T-helper 17 cell (primary cell): ENCODE results near the gene KRTAP1-1. TPM values are rescaled to one million over a fixed set of nuclear protein-coding genes. Genes with fewer than 3 reads are reported as not detected.
"Not testable (repeated sequence)": the region's sequence is repeated elsewhere in the genome, so short reads cannot be mapped to it uniquely, and the experiment has no call there.

Source experiments
- ATAC-seq: fragments of 150-1000 bp; cut with Tn5 transposase; 2 replicates; pipeline ENCODE4 v1.10.0; 2021; ENCODE audit warnings: mild to moderate bottlenecking, moderate library complexity
- DNase-seq, 3 donors: peaks; one replicate each; pipeline versions ENCODE4 v3.0.0 to v3.0.0-alpha.2; 2020 to 2021
- H3K9me3 ChIP-seq: one replicate; pipeline ENCODE4 v1.7.0; 2013; ENCODE audit warnings: low read length, mild to moderate bottlenecking; ENCODE audit not compliant: control insufficient read depth, poor library complexity, severe bottlenecking
- H3K27ac Mint-ChIP-seq: one replicate; pipeline ENCODE4 v1.8.0; 2022; ENCODE audit warnings: mild to moderate bottlenecking, moderate library complexity, mixed read lengths
- H3K27me3 Mint-ChIP-seq: one replicate; pipeline ENCODE4 v1.8.0; 2022; ENCODE audit warnings: mixed read lengths
- H3K36me3 Mint-ChIP-seq: one replicate; pipeline ENCODE4 v1.8.0; 2022; ENCODE audit warnings: low read depth, mixed read lengths
- H3K4me1 Mint-ChIP-seq: one replicate; pipeline ENCODE4 v1.8.0; 2022; ENCODE audit warnings: mild to moderate bottlenecking, mixed read lengths
- H3K4me3 Mint-ChIP-seq: one replicate; pipeline ENCODE4 v1.8.0; 2022; ENCODE audit warnings: mild to moderate bottlenecking, moderate library complexity, mixed read lengths
- total RNA-seq, 4 donors: library from RNA in 2 of 4; stranded (reverse) in 2 of 4; gene quantifications; one replicate each; pipeline ENCODE4 v1.2.3 and lab custom pipeline; 2022 to 2026

The KRTAP1-1 gene
- total RNA-seq, 2 donors from 2014 or later = not detected

DNA sequence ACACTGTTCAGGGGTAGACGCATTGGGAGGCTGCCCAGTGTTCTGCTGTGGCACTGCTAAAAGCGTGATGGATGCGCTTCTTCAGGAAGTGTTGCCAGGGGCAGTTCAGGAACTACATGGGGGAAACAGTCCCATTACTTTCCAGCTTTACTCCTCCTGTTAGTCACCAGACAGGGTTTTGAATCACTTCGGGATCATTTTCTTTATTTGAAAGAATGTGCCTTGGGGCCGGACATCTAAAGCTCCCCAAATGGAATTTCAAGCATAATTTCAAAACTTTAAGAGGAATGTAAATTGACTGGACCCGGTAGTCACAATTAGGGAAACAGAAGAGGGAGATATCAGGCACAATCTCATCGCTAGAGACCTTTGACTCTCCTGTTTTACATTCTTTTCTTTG is 7.2 kb upstream of the KRTAP1-1 start:
- no peak for ATAC-seq
- Mint-ChIP-seq H3K4me3 (no peak overlapping the region), H3K27me3 (peaks cover 48% of the 10 kb centered on the region), H3K36me3 (no peaks in the 10 kb centered on the region), H3K27ac (no peak overlapping the region), H3K4me1 (no peaks in the 10 kb centered on the region)
- DNase-seq = no peak
- no peaks in the 10 kb centered on the region for H3K9me3 ChIP-seq

DNA sequence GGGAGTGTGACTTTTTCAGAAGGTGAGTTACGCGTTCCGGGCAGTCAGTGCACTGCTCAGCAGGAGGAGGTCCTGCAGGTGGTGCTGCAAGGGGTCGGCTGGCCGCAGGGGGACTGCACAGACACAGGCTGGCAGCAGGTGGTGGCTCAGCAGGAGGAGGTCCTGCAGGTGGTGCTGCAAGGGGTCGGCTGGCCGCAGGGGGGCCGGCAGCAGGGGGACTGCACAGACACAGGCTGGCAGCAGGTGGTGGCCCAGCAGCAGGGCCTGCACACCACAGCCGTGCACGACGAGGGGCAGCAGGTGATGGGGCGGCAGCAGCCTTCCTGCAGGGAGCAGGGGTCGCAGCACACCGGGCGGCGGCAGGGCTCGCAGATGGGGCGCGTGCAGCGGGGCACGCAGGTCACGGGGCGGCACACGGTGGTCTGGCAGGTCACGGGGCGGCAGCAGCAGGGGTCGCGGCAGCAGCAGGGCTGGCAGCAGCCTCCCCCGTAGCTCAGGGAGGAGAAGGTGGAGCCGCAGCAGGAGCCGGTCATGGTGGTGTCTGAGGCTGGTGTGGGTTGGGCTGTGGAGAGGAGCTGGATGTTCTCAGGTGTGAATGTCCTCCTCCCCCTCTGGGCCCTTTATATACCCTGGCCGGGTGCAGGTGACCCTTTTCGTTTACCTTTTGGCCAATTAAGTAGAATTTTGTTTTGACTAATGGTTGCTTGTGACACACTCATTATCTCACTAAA is 5.7 kb upstream of the KRTAP1-1 start, which contains the start of gene KRTAP2-1:
TSS of gene KRTAP2-1 (minus strand) at position 582 of the 731 bp plus-strand sequence. CDS start at position 533, 49 bp downstream.
- H3K36me3 Mint-ChIP-seq, H3K9me3 ChIP-seq, ATAC-seq, DNase-seq, H3K27ac Mint-ChIP-seq, H3K4me3 Mint-ChIP-seq, H3K4me1 Mint-ChIP-seq: not testable (repeated sequence)
- peaks cover 43% of the 10 kb centered on the region for H3K27me3 Mint-ChIP-seq

DNA sequence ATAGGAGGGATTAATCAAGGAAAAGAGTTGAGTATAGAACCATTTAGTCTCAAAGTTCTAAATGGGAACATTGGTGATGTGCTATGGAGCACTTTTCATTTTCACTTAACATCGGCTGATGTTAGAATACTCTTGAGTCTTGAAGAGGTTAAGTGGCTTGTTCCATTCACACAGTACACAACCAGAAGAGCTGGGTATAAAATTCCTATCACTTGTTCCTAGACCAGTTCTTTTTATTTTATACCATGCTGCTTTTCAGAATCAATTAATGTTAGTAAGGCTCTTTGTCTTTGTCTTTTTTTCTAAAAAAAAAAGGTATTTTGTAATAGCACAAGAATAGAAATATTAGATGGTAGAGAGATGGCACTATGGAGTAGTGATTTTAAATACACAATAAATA is 1.7 kb upstream of the KRTAP1-1 start:
- DNase-seq = no peak
- Mint-ChIP-seq H3K4me3 (no peak overlapping the region), H3K27ac (no peak overlapping the region), H3K4me1 (no peaks in the 10 kb centered on the region), H3K27me3 (peaks cover 32% of the 10 kb centered on the region), H3K36me3 (peaks cover 2% of the 10 kb centered on the region)
- ATAC-seq = no peak
- no peaks in the 10 kb centered on the region for H3K9me3 ChIP-seq

GRCh38 chr17:41037853-41038350 is 3.3 kb downstream of the KRTAP1-1 start:
- no peaks in the 10 kb centered on the region for H3K4me1 Mint-ChIP-seq
- DNase-seq (no peak), ATAC-seq (no peak)
- H3K27ac Mint-ChIP-seq = no peak overlapping the region
- H3K36me3 Mint-ChIP-seq = peaks cover 2% of the 10 kb centered on the region
- no peak overlapping the region for H3K4me3 Mint-ChIP-seq
- peaks cover 41% of the 10 kb centered on the region for H3K27me3 Mint-ChIP-seq
- no peaks in the 10 kb centered on the region for H3K9me3 ChIP-seq

GRCh38 chr17:41034346-41034935 is 6.8 kb downstream of the KRTAP1-1 start, which contains the start of gene KRTAP1-3:
KRTAP1-3 (minus strand) TSS chr17:41034874; CDS start chr17:41034821, 53 bp downstream.
- not testable (repeated sequence) for H3K4me3 Mint-ChIP-seq, H3K27ac Mint-ChIP-seq, H3K4me1 Mint-ChIP-seq, DNase-seq, ATAC-seq, H3K9me3 ChIP-seq, H3K36me3 Mint-ChIP-seq
- peaks cover 52% of the 10 kb centered on the region for H3K27me3 Mint-ChIP-seq

DNA sequence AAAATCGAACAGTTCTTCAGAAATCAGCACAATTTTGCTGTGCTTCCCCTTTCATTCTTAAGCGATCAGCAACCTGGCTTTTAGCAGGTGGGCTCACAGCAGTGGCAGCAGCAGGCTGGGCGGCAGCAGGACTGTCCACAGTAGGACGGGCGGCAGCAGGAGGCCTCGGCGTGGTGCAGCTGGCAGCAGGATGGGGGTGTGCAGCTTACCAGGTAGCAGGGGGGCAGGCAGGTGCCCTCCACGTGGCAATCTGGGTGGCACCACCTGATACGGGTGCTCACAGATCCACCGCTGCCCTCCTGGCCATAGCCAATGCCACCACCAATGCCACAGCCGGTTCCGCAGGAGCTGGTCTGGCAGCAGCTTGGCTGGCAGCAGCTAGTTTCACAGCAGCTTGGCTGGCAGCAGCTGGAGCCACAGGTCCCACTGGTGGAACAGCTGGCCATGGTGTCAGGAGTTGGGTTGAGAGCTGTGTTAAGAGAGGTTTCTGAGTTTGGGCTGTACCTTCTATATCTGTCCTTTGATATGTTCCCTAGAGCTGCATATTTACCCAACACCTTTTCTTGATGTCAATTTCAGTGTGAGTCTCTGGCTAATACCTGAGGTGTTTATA is 11.5 kb downstream of the KRTAP1-1 start, which contains the start of gene KRTAP1-4:
TSS of gene KRTAP1-4 (minus strand) at position 563 of the 613 bp plus-strand sequence. CDS start at position 446, 117 bp downstream.
- no peak for DNase-seq
- ATAC-seq = no peak
- H3K9me3 ChIP-seq = no peaks in the 10 kb centered on the region
- Mint-ChIP-seq H3K27me3 (peaks cover 67% of the 10 kb centered on the region), H3K36me3 (peaks cover 4% of the 10 kb centered on the region), H3K4me3 (no peak within 1 kb of the TSS), H3K27ac (no peak within 1 kb of the TSS), H3K4me1 (peaks cover 3% of the 10 kb centered on the region)

- Mint-ChIP-seq H3K4me1 (peaks cover 3% of the 10 kb centered on the region), H3K36me3 (peaks cover 4% of the 10 kb centered on the region), H3K27ac (no peak within 1 kb of the TSS), H3K4me3 (no peak within 1 kb of the TSS), H3K27me3 (peaks cover 76% of the 10 kb centered on the region)
- ATAC-seq (no peak), DNase-seq (no peak)
- no peaks in the 10 kb centered on the region for H3K9me3 ChIP-seq
These were observed 14.4 kb downstream of the KRTAP1-1 start, which contains the start of gene KRTAP1-5 for GRCh38 chr17:41026715-41027471. KRTAP1-5 (minus strand) TSS chr17:41027208; CDS start chr17:41027155, 53 bp downstream.

GRCh38 chr17:41024697-41025096 is 16.6 kb downstream of the KRTAP1-1 start:
- Mint-ChIP-seq H3K27me3 (peaks cover 62% of the 10 kb centered on the region), H3K4me3 (no peak overlapping the region), H3K4me1 (peaks cover 3% of the 10 kb centered on the region), H3K27ac (no peak overlapping the region), H3K36me3 (peaks cover 4% of the 10 kb centered on the region)
- ATAC-seq (no peak), DNase-seq (no peak)
- H3K9me3 ChIP-seq = no peaks in the 10 kb centered on the region

DNA sequence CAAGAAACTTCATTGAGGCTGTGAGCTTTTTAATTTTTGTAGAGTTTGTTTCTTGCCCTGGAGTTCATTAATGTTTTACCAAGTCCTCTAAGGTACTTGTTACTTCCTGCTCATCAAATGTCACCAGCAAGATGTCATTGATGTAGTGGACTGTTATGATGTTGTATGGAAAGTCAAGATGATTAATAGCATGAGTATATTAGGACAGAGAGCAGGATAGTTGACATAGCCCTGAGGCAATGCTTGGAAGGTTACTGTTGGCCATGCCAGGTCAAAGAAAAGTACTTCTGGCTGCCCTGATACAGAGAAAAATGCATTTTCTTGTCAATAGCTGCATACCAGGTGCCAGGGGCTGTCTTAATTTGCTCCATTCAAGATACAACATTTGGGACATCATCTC is 20.9 kb downstream of the KRTAP1-1 start:
- Mint-ChIP-seq H3K4me1 (peaks cover 2% of the 10 kb centered on the region), H3K36me3 (peaks cover 2% of the 10 kb centered on the region), H3K4me3 (no peak overlapping the region), H3K27ac (no peak overlapping the region), H3K27me3 (peaks cover 50% of the 10 kb centered on the region)
- H3K9me3 ChIP-seq = no peaks in the 10 kb centered on the region
- no peak for ATAC-seq
- no peak for DNase-seq

- H3K9me3 ChIP-seq = no peaks in the 10 kb centered on the region
- Mint-ChIP-seq H3K27ac (no peak overlapping the region), H3K4me1 (no peaks in the 10 kb centered on the region), H3K27me3 (peaks cover 49% of the 10 kb centered on the region), H3K4me3 (no peak overlapping the region), H3K36me3 (no peaks in the 10 kb centered on the region)
- DNase-seq (no peak), ATAC-seq (no peak)
These were observed 21.8 kb downstream of the KRTAP1-1 start for GRCh38 chr17:41019415-41019814.

DNA sequence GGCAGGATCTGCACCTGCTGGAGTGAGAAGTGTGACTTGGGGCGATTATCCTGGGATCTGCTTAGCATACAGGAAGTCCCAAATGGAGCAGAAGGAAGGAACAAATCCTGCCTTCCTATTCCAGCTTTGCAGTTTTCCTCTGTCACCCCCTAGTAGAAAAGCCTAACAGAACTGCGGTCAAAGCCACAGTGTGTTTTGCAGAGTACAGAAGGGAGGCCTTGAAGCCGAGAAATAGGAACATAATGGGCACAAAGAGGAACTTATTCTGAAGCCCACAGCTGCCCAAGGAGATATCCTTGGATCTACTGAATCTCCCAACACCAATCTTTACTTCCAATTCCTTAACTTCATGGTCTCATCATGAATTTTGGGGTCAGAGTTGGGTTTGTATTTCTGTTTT is 22.7 kb downstream of the KRTAP1-1 start:
- no peaks in the 10 kb centered on the region for H3K36me3 Mint-ChIP-seq
- no peak overlapping the region for H3K27ac Mint-ChIP-seq
- H3K4me1 Mint-ChIP-seq = no peaks in the 10 kb centered on the region
- DNase-seq (no peak), ATAC-seq (no peak)
- peaks cover 43% of the 10 kb centered on the region for H3K27me3 Mint-ChIP-seq
- no peaks in the 10 kb centered on the region for H3K9me3 ChIP-seq
- no peak overlapping the region for H3K4me3 Mint-ChIP-seq

DNA sequence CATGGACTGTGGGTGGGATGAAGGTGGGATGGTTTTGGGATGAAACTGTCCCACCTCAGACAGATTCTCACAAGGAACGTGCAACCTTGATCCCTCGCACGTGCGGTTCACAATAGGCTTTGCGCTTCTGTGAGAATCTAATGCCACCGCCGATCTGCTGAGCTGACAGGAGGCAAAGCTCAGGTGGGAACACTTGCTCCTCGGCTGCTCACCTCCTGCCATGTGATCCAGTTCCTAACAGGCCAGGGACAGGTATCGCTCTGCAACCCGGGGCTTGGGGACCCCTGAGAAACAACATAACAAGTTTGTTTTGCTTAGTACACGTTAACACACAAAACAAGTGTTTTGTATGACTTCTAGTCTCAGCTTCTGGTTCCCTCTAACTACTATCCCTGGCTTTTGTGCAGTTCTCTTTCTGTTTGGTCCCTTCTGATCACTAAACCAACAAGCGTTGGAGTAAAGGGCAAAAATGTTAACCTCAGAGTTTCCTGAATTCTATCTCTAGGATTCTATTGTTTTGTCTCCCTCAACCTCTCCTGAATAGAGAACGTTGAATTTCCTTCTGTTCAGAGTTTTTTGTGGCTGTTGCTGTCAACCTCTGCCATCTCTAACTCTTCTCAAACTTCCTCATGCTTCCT is 24.6 kb downstream of the KRTAP1-1 start:
- Mint-ChIP-seq H3K27ac (no peak overlapping the region), H3K4me1 (no peaks in the 10 kb centered on the region), H3K4me3 (no peak overlapping the region), H3K36me3 (no peaks in the 10 kb centered on the region), H3K27me3 (peaks cover 28% of the 10 kb centered on the region)
- DNase-seq = no peak
- ATAC-seq = no peak
- no peaks in the 10 kb centered on the region for H3K9me3 ChIP-seq
